Activated CD4-positive, CD25-positive, alpha-beta regulatory T cell (primary cell): Measurements from ENCODE around the gene TENT5C.

ENCODE experiments used
- DNase-seq, 4 experiments: peaks; one replicate each; lab custom pipeline; 2025; lab: John Stamatoyannopoulos, UW

Gene TENT5C

GRCh38 chr1:117592155-117592554, 13.7 kb upstream of the TENT5C start:
- no peak for DNase-seq

GRCh38 chr1:117594261-117594990, 11.4 kb upstream of the TENT5C start:
- DNase-seq = no peak

GRCh38 chr1:117596023-117596720, 9.7 kb upstream of the TENT5C start:
- no peak for DNase-seq

GRCh38 chr1:117598489-117598888, 7.4 kb upstream of the TENT5C start:
- no peak for DNase-seq

GRCh38 chr1:117599286-117600221, 6.3 kb upstream of the TENT5C start:
- DNase-seq = no peak

- DNase-seq = no peak
Measured at GRCh38 chr1:117600325-117600943, 5.4 kb upstream of the TENT5C start.

- no peak for DNase-seq
Measured at GRCh38 chr1:117600966-117601365, 4.9 kb upstream of the TENT5C start.

- DNase-seq = no peak
Measured at GRCh38 chr1:117602862-117603261, 3.0 kb upstream of the TENT5C start.

- DNase-seq = peak in 1 of 4 experiments; percentile 73
Measured at GRCh38 chr1:117605164-117605773, 579 bp upstream of the TENT5C start.

GRCh38 chr1:117606649-117607430, 992 bp downstream of the TENT5C start:
- peak; percentile 11 to 40 (median 28) for DNase-seq

GRCh38 chr1:117607471-117607870, 1.6 kb downstream of the TENT5C start:
- DNase-seq = peak in 1 of 4 experiments; percentile 13

- no peak for DNase-seq
Measured at GRCh38 chr1:117608115-117608615, 2.3 kb downstream of the TENT5C start.

GRCh38 chr1:117608758-117609157, 2.9 kb downstream of the TENT5C start:
- no peak for DNase-seq

- DNase-seq = no peak
Measured at GRCh38 chr1:117609471-117609911, 3.6 kb downstream of the TENT5C start.

GRCh38 chr1:117610036-117610435, 4.2 kb downstream of the TENT5C start:
- no peak for DNase-seq

- DNase-seq = no peak
Measured at GRCh38 chr1:117611121-117611601, 5.3 kb downstream of the TENT5C start.

GRCh38 chr1:117611894-117612483, 6.1 kb downstream of the TENT5C start:
- no peak for DNase-seq

- DNase-seq = no peak
Measured at GRCh38 chr1:117612517-117613248, 6.8 kb downstream of the TENT5C start.
